ENCODE results near the gene ZNRD2.
"Not testable (repeated sequence)": the region's sequence is repeated elsewhere in the genome, so short reads cannot be mapped to it uniquely, and the experiment has no call there.

ZNRD2 gene

DNA sequence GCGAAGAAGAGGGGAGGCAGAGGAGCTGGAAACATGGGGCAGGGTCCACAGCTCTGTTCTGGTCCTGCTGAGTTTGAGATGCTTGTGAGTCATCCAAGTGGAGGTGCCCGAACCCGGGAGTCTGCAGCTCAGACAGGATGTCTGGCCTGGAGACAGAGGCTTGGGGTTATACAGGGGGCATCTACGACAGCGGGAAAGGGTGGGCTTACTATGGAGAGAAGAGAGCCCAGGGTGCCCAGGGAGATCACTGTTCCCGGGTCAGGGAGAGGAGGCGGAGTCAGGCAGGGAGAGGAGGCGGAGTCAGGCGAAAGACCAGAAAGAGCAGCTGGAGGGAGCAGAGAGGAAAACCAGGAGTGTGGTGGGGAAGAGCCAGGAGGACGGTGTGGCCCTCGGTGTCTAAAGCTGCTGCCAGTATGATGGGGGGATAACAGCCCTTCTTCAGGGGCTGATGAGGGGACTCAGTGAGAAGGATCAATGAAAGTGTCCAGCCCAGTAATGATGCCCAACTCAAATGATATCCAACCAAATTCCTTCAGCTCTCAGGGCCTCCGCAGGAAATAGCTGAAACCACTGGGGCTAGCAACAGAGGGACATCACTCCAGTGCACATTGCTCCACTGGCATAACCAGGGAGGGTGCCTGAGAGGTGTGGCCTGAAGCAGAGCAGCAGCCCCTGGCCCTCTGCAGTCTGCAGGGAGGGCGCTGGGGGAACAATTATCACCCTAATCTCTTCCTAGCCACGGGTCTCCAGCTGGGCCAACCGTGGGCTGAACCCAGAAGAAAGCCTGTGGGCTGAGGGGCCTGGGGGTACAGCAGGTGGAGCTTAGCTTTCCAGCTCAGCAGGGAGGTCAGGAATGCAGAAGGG is 9.5 kb upstream of the ZNRD2 start:
- peak overlapping the region; percentile 29; the same call in 1 of the 2 replicates for H3K4me3 ChIP-seq
- no peak overlapping the region for H3K9ac ChIP-seq (ENCODE audit: insufficient read length)
- DNase-seq (ENCODE audit: low read depth, low spot score), result no peak
- TF ChIP-seq POLR2AphosphoS5 (IDR thresholded peaks at IDR 0.05; ENCODE audit: borderline replicate concordance, low read depth, low read length) (no peak), FOXP2 (optimal IDR thresholded peaks at IDR 0.05; ENCODE audit: control extremely low read depth, extremely low read length, insufficient read depth) (no peak), EZH2 (IDR thresholded peaks at IDR 0.05) (no peak)
- no peaks in the 10 kb centered on the region for H3K36me3 ChIP-seq (ENCODE audit: insufficient read depth, low read length)
- H3K27ac ChIP-seq, result no peak overlapping the region
- no peaks in the 10 kb centered on the region for H3K9me3 ChIP-seq (ENCODE audit: low read depth, low read length)

DNA sequence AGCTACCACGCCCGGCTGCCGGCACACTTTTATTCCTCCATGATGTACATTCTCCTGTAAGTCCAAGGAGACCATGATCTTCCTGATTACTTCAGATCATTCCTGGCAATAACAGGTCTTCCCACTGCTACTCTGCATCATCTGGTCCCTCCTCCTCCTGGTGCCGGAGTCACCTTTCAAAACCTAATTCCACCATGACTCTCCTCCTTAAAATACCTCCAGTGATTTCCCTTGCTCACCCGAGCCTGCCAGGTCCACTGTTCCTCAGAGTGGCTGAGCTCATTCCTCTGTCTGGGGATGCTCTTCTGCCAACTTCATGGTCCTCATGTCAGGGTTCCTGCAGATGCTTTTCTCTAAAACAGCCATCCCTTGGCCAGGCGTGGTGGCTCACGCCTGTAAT is 8.3 kb upstream of the ZNRD2 start:
- no peak for TF ChIP-seq EZH2 (IDR thresholded peaks at IDR 0.05)
- no peak for TF ChIP-seq FOXP2 (optimal IDR thresholded peaks at IDR 0.05; ENCODE audit: control extremely low read depth, extremely low read length, insufficient read depth)
- no peak for TF ChIP-seq POLR2AphosphoS5 (IDR thresholded peaks at IDR 0.05; ENCODE audit: borderline replicate concordance, low read depth, low read length)
- no peak for DNase-seq (ENCODE audit: low read depth, low spot score)
- Histone ChIP-seq H3K4me3 (no peak overlapping the region), H3K36me3 (ENCODE audit: insufficient read depth, low read length) (no peaks in the 10 kb centered on the region), H3K9me3 (ENCODE audit: low read depth, low read length) (no peaks in the 10 kb centered on the region), H3K27ac (no peak overlapping the region), H3K9ac (ENCODE audit: insufficient read length) (no peak overlapping the region)

DNA sequence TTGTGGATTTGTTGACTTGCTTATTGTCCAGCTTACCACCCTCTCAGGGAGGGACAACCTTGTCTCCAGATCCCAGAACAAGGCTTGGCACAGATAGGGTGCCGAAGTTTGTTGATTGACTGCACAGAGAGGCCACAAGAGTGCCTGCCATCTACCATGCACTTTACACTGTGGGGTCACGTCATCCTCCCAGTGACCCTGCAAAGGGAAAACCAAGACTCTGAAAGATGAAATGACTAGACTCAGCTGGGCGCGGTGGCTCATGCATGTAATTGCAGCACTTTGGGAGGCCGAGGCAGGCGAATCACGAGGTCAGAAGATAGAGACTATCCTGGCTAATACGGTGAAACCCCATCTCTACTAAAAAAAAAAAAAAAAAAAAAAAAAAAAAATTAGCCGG is 7.5 kb upstream of the ZNRD2 start:
- Histone ChIP-seq H3K9ac (ENCODE audit: insufficient read length) (no peak overlapping the region), H3K36me3 (ENCODE audit: insufficient read depth, low read length) (no peaks in the 10 kb centered on the region), H3K27ac (no peak overlapping the region), H3K9me3 (ENCODE audit: low read depth, low read length) (no peaks in the 10 kb centered on the region), H3K4me3 (no peak overlapping the region)
- TF ChIP-seq FOXP2 (optimal IDR thresholded peaks at IDR 0.05; ENCODE audit: control extremely low read depth, extremely low read length, insufficient read depth) (no peak), EZH2 (IDR thresholded peaks at IDR 0.05) (no peak), POLR2AphosphoS5 (IDR thresholded peaks at IDR 0.05; ENCODE audit: borderline replicate concordance, low read depth, low read length) (no peak)
- DNase-seq (ENCODE audit: low read depth, low spot score), result no peak

DNA sequence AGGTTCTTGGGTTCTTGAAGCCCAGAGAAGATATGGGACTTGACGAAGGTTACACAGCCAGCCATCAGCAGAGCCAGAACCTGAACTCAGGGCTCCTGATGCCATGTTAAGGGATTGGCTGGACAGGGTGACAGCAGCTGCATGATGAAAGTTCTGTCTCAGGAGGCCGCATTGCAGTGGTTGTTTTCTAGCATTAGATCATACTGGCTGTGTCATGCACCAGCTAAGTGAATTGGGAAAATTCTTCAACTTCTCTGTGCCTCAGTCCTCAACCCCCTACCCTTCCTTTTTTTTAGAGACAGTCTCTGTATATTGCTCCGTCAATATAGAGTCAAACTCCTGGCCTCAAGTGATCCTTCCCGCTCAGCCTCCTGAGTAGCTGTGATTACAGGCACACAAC is 6.7 kb upstream of the ZNRD2 start:
- TF ChIP-seq EZH2 (IDR thresholded peaks at IDR 0.05) (no peak), FOXP2 (optimal IDR thresholded peaks at IDR 0.05; ENCODE audit: control extremely low read depth, extremely low read length, insufficient read depth) (no peak), POLR2AphosphoS5 (IDR thresholded peaks at IDR 0.05; ENCODE audit: borderline replicate concordance, low read depth, low read length) (no peak)
- Histone ChIP-seq H3K4me3 (no peak overlapping the region), H3K36me3 (ENCODE audit: insufficient read depth, low read length) (peaks cover 2% of the 10 kb centered on the region; the same call in 1 of the 2 replicates), H3K27ac (no peak overlapping the region), H3K9me3 (ENCODE audit: low read depth, low read length) (no peaks in the 10 kb centered on the region), H3K9ac (ENCODE audit: insufficient read length) (no peak overlapping the region)
- no peak for DNase-seq (ENCODE audit: low read depth, low spot score)

DNA sequence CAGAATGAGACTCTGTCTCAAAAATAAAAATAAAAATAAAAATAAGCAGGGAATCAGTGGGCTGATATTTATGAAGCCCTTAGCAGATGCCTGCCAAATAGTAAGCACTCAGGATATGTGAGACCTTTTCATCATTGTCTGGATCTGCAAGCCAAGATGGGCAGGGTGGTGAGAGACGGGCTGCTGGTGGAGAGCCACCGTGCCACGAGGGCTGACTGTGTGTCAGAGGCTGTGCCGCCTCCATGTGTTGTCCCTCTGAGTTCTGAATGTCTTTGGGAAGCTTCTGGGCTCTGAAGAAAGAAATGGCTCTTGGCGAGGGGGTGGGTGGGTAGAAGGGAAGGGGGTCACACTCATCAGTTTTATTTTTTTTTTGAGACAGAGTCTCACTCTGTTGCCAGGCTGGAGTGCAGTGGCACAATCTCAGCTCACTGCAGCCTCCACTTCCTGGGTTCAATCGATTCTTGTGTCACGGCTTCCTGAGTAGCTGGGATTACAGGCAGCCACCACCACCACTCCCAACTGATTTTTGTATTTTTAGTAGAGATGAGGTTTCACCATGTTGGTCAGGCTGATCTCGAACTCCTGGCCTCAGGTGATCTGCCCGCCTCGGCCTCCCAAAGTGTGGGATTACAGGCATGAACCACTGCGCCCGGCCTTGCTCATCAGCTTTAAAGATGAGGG is 5.3 kb upstream of the ZNRD2 start:
- H3K4me3 ChIP-seq; DNase-seq (ENCODE audit: low read depth, low spot score): not testable (repeated sequence)

DNA sequence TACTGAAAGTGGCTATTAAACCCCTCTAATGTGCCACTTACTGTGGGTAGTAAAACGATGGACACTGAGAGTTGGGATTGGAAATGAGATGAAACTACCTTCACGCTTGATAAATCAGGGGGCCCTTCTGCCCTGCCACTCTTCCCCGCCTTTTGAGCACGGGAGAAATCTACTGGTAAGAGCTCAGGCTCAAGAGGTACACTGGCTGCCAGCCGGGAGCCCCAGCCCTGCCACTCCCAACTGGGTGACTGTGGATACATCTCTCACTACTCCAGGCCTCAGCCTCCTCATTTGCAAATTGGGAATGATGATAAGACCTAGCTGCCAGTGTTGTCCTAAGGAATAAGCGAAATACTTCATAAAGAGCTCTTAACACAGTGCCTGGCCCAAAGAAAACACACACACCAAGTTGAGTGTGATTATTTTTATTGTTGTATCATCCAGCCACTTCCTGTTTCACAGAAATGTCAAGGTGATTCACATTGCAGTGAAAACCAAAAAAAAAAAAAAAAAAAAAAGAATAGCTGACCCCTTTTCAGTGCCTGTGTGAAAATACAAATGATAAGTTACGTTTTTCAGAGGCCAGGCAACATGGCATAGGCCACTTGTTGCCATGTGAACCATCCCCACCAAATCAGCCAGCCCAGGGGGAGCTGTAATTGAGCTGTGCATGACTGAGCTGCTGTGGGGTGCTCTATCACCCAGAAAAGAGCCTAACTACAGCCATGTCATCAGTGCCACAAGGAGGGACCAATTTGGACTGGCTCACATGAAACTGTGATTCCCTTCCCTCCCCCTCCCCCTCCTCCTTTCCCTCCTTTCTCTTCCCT is 4.4 kb upstream of the ZNRD2 start:
- Histone ChIP-seq H3K4me3 (no peak overlapping the region), H3K27ac (no peak overlapping the region), H3K36me3 (ENCODE audit: insufficient read depth, low read length) (peaks cover 4% of the 10 kb centered on the region; the same call in 1 of the 2 replicates), H3K9ac (ENCODE audit: insufficient read length) (no peak overlapping the region), H3K9me3 (ENCODE audit: low read depth, low read length) (no peaks in the 10 kb centered on the region)
- DNase-seq (ENCODE audit: low read depth, low spot score), result no peak
- TF ChIP-seq EZH2 (IDR thresholded peaks at IDR 0.05), result no peak
- TF ChIP-seq POLR2AphosphoS5 (IDR thresholded peaks at IDR 0.05; ENCODE audit: borderline replicate concordance, low read depth, low read length), result no peak
- TF ChIP-seq FOXP2 (optimal IDR thresholded peaks at IDR 0.05; ENCODE audit: control extremely low read depth, extremely low read length, insufficient read depth), result no peak

More for the DNA sequence above, 5.3 kb upstream of the ZNRD2 start:
- H3K36me3 ChIP-seq (ENCODE audit: insufficient read depth, low read length); H3K9ac ChIP-seq (ENCODE audit: insufficient read length); H3K9me3 ChIP-seq (ENCODE audit: low read depth, low read length); H3K27ac ChIP-seq: not testable (repeated sequence)

DNA sequence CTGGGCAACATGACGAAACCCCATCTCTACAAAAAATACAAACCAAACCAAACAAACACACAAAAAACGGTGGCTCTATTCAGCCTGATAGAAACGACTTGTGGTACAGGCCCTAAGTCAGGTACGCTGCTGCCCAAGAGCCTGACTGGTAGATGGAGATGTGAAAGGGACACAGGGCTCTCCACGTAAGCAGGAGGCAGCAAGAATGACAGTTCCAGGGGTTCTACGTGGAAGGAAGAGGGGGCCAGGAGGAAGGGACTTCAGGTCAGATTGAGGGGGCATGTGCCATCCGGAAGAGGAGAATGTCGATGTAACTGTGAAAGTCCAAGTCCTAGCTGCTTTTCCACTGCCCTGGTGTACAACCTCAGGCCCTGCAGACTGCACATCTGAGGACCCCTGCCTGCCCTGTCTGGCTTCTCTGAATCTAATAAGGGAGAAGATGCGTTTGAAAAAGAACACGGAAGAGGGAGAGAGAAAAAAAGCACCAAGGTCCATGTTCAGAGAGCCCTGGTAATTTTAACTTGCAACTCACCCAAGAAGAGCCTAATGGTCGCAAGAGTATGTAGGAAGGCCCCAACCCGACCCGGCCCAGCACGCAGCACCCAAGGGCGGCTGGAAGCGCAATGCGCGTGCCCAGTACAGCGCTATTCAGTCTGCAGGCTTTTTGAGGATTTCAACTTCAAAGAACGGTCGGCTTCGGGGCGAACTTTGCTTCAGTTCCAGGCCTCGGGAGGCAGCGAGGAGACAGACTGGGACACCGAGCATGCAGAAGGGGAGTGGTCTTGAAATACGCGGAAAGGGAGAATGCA is 909 bp upstream of the ZNRD2 start:
- H3K4me3 ChIP-seq, result peak overlapping the region; percentile 98
- peak overlapping the region; percentile 95 for H3K9ac ChIP-seq (ENCODE audit: insufficient read length)
- H3K27ac ChIP-seq, result peak overlapping the region; percentile 92
- DNase-seq (ENCODE audit: low read depth, low spot score), result no peak
- H3K36me3 ChIP-seq (ENCODE audit: insufficient read depth, low read length), result peaks cover 4% of the 10 kb centered on the region; the same call in 1 of the 2 replicates
- no peak for TF ChIP-seq EZH2 (IDR thresholded peaks at IDR 0.05)
- TF ChIP-seq FOXP2 (optimal IDR thresholded peaks at IDR 0.05; ENCODE audit: control extremely low read depth, extremely low read length, insufficient read depth), result no peak
- 0 out of 2 replicates have a peak, but pooled peaks have one; percentile 57 for TF ChIP-seq POLR2AphosphoS5 (IDR thresholded peaks at IDR 0.05; ENCODE audit: borderline replicate concordance, low read depth, low read length)
- H3K9me3 ChIP-seq (ENCODE audit: low read depth, low read length), result no peaks in the 10 kb centered on the region
